ENCODE results near the gene ZNF276. TPM values are rescaled to one million over a fixed set of nuclear protein-coding genes. Genes with fewer than 3 reads are reported as not detected.

ZNF276 gene
- total RNA-seq, 1 donor from 2014 or later, result 20.7 TPM

DNA sequence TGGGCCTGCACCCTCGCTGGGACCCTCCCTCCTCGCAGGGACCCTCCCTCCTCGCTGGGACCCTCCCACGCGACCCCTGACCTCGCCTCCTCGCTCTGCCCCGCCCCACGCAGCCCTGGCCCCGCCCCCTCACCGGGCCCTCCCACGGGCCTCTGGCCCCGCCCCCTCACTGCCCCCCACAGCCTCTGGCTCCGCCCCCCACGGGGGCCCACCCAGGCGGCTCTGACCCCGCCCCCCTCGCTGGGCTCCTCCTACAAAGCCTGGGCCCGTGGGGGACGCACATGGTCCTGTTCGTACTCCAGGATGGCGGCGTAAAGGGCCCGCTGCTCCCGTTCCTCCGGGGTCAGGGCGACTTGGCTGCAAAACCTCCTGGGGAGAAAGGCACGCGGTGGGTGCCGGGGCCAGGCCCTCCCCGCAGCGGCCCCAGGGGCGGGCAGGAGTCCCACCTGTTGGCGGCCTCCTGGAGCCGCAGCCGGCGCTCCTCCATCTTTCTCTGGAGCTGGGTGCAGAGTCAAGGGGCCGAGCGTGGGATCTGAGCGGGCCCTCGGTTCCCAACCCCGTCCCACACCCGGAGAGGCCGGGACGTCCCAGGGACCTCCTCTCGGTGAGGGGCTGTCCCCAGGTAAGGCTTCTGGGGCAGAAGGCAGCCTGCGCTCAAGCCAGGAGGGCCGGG is 9.6 kb upstream of the ZNF276 start:
- DNase-seq (ENCODE audit: low read depth), result peak; percentile 16

DNA sequence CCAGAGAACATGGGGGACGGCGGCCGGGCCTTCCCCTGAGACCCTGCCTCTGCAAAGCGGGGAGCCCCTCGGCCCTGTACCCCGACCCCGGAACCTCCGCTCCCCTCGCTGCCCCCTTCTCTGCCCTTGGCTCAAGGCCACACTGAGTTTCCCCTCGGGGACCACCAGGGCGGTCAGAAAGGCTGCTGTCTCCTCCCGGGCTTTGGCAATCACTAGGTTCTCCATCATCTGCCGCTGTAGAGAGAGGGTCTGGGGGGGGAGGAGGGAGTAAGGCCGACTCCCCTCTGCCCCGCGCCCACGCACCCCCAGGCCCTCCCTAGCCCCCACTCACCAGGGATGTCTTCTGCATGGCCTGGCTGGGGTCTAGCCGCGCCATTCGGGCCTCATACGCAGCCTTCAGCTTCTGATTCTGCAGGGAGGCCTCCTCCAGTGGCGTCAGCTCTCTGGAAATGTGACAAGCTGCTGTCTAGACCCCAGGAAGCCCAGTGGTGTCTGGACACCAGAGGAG is 9.0 kb upstream of the ZNF276 start:
- DNase-seq (ENCODE audit: low read depth), result no peak

DNA sequence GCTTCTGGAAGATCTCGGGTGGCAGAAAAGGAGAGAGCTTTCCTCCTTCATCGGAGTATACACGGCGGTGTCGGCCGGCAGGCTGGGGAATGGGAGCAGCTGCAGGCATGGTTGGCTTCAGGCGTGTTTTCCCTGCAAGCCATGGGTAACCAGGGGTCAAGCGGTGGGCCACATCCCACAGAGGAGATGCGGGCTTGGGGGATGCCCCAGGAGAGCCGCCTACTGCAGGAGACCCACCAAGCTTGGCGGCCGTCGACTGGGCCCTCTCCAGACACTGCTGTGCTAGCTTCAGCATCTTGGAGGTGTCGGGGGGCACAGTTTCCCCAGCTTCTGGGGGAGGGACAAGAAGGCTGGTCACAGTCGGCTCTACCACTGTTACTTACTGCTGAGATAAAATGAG is 4.8 kb upstream of the ZNF276 start:
- no peak for DNase-seq (ENCODE audit: low read depth)

DNA sequence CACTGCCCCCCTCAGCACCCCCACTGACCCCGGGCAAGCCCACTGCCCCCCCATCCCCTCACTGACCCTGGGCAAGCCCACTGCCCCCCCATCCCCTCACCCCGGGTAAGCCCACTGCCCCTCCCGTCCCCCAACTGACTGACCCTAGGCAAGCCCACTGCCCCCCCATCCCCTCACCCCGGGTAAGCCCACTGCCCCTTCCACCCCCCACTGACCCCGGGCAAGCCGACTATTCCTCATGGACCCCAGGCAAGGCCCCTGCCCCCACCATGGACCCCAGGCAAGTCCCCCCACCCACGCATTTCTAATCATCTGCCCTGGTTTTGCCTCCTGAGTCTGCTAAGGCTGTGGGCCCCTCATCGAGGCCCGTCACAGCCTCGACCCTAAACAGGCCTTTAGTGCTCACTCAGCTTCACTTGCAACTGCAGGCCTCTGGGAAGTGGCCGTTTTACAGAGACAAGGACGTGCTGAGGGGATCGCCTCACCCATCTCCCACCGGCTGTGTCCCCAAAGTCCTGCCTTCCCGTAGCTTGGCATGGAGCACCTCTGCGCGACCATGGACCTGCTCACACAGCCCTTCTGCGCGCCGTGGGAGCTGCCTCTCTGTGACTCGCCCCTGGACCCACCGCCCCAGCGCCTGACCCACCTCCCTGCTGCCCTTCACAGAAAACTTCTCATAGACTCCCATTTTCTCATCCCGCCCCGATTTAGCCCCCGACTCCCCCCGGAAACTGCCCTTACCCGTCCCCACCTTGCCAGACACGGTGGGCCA is 4.2 kb upstream of the ZNF276 start:
- DNase-seq (ENCODE audit: low read depth), result no peak

DNA sequence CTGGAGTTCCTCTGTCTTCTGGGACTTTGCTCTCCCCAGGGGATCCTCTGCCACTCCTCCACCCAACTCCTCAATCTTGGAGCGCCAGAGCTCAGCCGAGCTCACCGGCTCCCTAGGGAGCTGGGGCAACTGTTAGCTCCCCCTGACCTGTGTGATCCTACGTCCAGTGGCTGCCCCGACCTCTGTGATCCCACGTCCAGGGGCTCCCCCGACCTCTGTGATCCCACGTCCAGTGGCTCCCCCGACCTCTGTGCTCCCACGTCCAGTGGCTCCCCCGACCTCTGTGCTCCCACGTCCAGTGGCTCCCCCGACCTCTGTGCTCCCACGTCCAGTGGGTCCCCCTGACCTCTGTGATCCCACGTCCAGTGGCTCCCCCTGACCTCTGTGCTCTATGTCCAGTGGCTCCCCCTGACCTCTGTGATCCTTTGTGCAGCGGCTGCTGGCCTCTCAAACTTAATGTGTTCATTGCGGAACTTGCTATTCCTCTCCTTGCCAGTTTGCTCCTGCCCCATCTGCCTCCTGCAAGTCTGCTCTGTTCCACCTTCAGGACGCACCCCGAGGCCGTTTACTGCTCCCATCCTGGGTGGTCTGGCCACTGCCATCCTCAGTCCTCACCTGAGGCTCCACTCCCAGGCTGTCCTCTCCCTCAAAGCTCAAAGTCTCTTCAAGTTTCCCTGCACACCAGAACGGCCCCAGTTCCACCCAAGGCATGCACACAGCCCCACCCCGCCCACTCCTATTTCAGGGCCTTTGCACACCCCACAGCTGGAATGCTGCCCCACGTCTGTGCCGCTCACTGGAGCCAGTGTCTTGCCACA is 3.4 kb upstream of the ZNF276 start:
- DNase-seq (ENCODE audit: low read depth), result no peak

DNA sequence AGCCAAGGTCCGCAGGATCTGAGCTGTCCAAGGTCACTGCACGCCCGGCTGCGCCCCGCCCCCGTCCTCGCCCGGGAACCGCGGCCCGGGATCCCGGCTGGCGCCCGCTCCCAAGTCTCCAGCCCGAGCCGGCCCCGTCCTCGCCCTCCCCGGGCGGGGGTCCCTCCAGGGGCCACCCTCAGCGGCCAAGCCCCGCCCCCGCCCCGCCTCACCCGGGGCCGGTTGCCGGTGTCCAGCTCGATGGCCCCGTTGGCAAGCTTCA is 855 bp upstream of the ZNF276 start:
- DNase-seq (ENCODE audit: low read depth), result no peak

DNA sequence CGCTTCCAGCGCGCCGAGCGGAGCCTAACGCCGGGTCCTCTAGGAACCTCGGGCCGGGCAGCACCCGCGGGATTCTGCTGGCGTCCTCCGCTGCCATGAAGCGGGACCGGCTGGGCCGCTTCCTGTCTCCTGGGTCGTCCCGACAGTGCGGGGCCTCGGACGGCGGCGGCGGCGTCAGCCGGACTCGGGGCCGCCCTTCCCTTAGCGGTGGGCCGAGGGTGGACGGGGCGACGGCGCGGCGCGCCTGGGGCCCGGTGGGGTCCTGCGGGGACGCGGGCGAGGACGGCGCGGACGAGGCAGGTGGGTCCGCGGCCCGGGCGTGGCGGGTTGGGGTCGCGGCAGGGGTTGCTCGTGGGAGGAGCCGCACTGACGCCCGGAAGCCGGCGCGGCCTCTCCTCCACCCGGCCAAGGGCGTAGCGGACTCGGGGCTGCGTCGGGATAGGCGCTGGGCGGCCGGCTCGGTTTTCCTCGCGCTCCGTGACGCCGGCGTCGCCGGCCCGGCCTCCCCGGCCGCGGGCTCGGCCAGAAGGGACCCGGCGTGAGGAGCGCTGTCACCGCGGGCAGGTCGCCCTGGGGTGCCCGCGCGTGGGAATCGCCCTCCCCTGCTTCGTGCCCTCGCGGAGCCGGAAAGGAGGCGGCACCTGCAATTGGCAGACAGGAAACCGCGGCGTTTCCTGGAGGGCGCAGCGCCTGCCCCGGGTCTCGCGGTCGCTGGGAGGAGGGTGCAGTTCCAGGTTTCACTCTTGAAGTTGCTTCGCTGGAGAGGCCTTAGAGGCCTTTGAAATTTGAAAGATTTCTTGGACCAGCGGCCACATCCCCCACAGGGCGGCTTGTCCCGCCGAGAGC is 432 bp downstream of the ZNF276 start:
- peak; percentile 18 for DNase-seq (ENCODE audit: low read depth)

DNA sequence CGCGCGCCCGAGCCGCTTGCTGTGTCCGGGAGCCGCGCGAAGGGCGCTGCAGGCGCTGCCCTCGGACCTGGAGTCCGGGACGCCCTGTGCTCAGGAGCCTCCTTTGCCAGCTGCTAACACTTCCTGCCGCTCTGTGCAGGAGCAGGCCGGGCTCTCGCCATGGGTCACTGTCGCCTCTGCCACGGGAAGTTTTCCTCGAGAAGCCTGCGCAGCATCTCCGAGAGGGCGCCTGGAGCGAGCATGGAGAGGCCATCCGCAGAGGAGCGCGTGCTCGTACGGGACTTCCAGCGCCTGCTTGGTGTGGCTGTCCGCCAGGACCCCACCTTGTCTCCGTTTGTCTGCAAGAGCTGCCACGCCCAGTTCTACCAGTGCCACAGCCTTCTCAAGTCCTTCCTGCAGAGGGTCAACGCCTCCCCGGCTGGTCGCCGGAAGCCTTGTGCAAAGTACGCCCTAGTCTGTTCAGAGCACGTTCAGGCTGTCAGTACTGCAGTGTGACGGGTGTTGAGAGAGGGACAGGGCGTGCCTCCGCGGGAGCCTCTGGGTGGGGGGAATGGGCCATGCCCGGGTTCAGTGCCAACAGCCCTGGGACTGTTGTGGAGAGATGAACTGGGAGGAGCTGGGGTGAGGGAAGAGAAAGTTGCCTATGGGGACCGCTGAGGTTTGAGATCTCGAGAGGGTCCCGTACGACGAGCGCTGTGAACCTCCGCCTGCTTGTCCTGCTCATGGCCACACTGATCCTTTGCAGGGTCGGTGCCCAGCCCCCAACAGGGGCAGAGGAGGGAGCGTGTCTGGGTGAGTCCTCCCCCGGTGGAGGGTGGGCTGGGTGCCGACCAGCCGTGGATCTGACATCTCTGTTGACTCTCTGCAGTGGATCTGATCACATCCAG is 1.3 kb downstream of the ZNF276 start:
- peak; percentile 49 for DNase-seq (ENCODE audit: low read depth)

DNA sequence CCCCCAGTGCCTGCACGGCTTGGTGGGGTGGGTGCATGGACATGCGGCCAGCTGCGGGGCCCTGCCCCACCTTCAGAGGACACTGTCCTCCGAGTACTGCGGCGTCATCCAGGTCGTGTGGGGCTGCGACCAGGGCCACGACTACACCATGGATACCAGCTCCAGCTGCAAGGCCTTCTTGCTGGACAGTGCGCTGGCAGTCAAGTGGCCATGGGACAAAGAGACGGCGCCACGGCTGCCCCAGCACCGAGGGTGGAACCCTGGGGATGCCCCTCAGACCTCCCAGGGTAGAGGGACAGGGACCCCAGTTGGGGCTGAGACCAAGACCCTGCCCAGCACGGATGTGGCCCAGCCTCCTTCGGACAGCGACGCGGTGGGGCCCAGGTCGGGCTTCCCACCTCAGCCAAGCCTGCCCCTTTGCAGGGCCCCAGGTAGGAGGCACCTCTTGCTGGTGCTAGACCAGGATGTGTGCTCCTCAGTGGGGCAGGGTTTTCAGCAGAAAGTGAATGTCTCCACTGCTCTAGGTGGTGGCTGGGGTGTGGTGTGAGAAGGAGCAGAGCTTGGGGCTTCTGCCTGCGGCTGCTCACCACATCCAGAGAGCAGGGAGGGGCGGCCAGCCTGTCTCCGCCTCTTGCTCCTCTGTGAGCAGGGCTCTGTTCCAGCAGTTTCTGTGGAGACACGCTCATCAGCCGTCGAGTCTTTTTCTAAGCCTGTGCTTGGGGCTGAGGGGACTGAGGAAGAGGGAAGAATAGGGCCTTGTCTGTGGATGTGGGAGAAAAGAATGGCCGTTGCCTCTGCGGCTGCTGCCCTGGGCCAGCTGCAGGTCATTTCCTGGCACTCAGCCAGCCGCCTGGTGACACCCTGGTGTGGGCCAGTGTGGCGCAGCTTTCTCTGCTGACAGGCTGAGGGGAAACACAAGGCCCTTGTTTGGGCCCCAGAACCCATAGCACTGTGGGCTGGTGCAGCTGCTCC is 2.2 kb downstream of the ZNF276 start:
- DNase-seq (ENCODE audit: low read depth), result no peak

DNA sequence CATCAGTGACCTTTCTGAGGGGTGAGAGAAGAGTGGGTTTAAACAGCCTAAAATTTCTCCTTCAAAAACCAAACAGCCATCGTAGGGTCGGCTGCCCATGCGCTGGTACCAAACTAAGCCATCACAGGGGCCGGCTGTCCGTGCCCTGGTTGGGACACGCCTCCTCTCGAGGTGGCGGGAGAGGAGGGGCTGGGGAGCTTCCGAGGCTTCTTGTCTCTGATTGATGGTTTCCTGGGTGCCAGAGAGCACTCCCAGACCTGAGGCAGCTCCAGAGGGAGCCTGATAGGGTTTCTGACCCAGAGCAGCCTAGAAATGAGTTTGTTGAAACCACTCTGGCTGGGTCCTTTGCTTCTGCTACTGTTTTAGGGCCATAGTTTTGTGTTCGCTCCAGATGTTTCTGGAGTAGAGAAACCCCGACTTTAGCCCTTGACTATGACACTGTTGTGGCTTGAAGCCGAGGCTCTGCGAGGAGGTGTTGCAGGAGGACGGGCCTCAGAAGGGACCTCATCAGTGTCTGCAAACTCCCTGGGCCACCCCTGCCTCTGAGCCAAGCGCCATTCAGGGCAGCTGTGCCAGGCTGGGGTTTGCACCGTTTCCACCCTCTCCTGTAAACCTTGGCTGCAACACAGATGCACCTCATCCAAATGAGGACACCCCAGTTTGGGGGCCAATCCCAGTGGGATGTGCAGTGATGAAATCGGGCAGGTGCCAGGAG is 6.2 kb downstream of the ZNF276 start:
- no peak for DNase-seq (ENCODE audit: low read depth)

DNA sequence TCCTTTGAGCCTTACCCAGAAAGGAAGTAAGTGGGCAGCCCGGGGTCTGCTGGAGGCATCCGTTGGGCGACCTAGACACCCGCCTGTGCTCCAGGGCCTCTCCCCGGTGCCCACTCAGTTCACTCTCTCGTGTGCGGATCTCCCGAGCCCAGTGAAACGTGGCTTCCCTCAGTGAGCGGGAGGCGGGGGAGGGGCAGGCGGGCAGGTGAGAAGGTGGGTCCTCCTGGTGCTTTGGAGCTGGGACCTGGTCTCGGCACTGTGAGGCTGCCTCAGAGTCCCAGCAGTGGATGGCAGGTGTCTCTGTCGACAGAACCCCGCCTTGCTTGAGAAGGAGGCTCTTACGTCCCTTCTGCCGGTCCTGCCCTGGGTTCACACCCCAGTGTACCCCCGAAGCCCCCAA is 8.0 kb downstream of the ZNF276 start:
- DNase-seq (ENCODE audit: low read depth), result no peak

DNA sequence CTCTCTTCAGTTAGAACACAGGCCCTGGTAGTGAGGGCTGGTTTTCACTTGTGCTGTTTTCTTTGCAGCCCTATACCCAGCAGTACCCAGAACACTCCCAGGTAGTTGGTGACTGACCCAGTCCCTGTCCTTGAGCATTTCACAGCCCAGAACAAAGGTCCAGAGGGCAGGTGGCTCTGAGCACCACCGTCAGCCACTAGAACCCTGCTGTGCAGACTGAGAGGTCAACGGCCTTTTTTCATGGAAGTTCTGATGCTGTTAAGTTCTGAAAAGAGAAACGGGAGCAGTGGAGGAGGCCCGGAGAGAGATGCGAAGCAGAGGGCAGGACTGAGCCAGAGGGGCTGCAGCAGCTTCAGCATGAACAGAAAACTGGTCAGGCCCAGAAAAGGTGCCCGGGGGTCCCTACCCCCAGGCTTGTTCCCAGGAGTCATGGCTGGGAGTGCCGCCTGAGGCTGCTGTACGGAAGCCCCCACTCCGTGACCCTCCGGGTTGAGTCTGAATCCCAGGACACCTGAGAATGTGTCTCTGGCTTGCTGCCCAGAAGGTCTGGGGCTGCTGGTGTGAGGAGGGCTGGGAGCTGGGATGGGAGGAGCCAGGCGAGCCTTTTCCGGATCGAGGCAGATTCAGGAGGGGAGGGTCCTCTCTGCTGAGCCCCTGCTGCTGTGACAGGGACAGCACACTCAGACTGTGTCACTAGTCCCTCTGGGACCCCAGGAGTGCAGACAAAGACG is 8.7 kb downstream of the ZNF276 start:
- no peak for DNase-seq (ENCODE audit: low read depth)

DNA sequence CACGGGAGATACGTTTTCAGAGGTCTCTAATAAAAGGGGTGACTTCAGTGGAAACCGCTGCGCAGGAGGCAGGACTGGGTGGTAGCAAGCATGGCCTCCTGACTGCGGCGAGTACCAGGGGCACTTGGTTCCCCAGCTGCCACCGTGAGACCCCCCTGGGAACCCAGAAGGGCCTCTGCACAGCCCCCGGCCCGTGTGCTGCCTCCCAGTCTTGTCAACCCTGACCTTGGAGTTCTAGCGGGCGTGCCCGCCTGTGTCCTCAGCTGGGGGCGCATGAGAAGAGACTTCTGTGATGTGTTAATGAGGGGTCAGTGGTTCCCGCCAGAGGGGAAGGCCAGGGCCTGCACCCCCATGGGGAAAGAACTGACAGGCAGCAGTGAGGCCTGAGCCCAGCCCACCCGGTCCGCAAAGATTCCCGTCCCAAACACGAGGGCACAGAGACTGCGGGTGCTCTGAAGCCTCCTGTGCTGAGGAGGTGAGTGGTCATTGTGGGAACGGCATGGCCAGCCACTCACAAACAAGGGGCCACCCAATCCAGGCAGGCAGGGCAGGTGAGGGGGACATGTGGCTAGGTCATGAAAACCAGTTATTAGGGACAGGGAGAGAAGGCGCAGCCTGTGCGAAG is 9.4 kb downstream of the ZNF276 start:
- no peak for DNase-seq (ENCODE audit: low read depth)

DNA sequence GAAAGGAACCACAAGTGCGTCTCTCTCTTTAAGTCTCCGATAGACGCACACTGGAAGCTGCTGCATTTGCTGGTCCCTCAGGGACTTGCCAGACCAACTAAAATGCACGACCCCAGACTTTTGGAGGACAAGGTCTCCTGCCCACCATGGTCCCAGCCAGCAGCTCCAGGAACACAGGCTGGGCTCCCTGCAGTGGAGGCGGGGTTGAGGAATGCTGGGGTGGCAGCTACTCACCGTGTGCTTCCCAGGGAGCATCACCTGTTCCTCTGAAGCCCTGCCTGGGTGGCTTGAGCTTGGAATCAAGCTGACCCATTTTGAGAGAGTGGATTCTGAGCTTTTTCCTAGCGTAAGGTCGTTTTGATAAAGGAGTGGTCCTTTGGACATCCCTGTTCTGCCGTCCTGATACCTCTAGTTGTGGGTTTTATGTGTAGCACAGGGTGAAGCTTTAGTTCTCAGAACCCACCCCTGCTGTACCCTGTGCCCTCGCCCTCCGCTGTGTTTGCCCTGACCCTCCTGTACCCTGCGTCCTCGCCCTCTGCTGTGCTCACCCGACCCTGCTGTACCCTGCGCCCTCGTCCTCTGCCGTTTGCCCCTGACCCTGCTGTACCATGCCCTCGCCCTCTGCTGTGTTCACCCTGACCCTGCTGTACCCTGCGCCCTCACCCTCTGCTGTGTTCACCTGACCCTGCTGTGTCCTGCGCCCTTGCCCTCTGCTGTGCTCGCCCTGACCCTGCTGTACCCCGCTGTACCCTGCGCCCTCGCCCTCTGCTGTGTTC is 11.0 kb downstream of the ZNF276 start:
- DNase-seq (ENCODE audit: low read depth), result no peak

DNA sequence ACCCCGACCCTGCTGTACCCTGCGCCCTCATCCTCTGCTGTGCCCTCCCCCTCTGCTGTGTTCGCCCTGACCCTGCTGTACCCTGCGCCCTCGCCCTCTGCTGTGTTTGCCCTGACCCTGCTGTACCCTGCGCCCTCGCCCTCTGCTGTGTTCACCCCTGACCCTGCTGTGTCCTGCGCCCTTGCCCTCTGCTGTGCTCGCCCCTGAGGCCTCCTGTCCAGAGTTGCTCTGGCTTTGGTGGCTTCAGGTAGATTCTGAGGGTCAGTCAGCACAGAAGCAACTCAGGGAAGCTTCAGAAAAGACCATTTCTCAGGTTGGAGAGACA is 11.5 kb downstream of the ZNF276 start:
- DNase-seq (ENCODE audit: low read depth), result no peak

DNA sequence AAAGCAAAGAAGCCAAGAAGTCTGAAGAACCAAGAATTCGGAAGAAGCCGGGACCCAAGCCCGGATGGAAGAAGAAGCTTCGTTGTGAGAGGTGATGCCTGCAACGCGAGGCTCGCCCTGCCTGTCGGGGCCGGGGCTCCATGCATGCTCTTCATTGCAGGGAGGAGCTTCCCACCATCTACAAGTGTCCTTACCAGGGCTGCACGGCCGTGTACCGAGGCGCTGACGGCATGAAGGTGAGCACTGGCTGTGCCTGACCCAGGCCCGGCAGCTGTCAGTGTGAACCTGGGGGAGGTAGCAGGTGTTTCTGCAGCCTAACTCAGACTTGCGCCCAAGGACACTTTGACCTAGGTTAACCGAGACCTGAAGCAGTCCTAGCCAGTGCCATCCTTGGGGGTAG is 12.0 kb downstream of the ZNF276 start:
- DNase-seq (ENCODE audit: low read depth), result no peak

DNA sequence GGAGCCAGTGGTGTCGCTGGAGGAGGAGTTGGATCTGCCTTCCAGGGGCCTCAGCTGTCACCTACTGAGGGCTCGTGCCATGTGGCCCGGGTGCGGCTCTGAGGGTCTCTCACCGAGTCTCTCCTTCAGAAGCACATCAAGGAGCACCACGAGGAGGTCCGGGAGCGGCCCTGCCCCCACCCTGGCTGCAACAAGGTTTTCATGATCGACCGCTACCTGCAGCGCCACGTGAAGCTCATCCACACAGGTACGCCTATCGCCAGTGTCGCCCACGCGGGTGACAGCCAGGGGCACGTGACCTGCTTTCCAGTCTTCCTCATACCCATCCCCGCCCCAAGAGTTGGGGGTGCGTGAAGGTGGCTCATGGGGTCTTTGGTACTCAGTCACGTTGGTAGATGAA is 12.5 kb downstream of the ZNF276 start:
- DNase-seq (ENCODE audit: low read depth), result no peak
